ENCODE data around the gene INAFM2. TPM values are rescaled to one million over a fixed set of nuclear protein-coding genes. Genes with fewer than 3 reads are reported as not detected.
A peak's percentile ranks its signal among the peaks of the same experiment; 100 is the strongest.

The INAFM2 gene
- total RNA-seq, 6 donors from 2014 or later, result 15.7 to 36.2 (median 25.6) TPM

- no peak for DNase-seq
- H3K27me3 ChIP-seq, result peaks cover 1 to 48% (median 30%) of the 10 kb centered on the region in 4 donors
- no peak overlapping the region for H3K27ac ChIP-seq
- H3K9me3 ChIP-seq, result no peaks in the 10 kb centered on the region
- H3K36me3 ChIP-seq, result no peaks in the 10 kb centered on the region
- no peak for ATAC-seq (ENCODE audit: low FRiP score in 2 of 2)
- WGBS, 2 donors, result 55 to 63% methylated on average over 24 to 29 of the region's 30 CpGs
- TF ChIP-seq POLR2AphosphoS5 (IDR thresholded peaks at IDR 0.05), result no peak
- TF ChIP-seq CTCF (IDR thresholded peaks at IDR 0.05), result no peak
- TF ChIP-seq POLR2A (IDR thresholded peaks at IDR 0.05), result no peak
- no peak for TF ChIP-seq EP300 (IDR thresholded peaks at IDR 0.05)
- peaks cover 29 to 43% (median 40%) of the 10 kb centered on the region in 4 donors for H3K4me1 ChIP-seq
- no peak overlapping the region for H3K4me3 ChIP-seq
Observed at GRCh38 chr15:40280260-40281056, 43.0 kb upstream of the INAFM2 start.

GRCh38 chr15:40281057-40281800, 42.3 kb upstream of the INAFM2 start:
- H3K27me3 ChIP-seq, result peaks cover 1 to 48% (median 30%) of the 10 kb centered on the region in 4 donors
- peak in 1 of 2 donors; percentile 73 for DNase-seq
- no peaks in the 10 kb centered on the region for H3K36me3 ChIP-seq
- no peaks in the 10 kb centered on the region for H3K9me3 ChIP-seq
- WGBS, 2 donors, result 61 to 63% methylated on average over 22 to 25 of the region's 43 CpGs
- peaks cover 31 to 45% (median 43%) of the 10 kb centered on the region in 4 donors for H3K4me1 ChIP-seq
- peak overlapping the region in 3 of 4 donors; percentile 41 to 56 (median 54) for H3K4me3 ChIP-seq
- no peak for ATAC-seq (ENCODE audit: low FRiP score in 2 of 2)
- no peak for TF ChIP-seq EP300 (IDR thresholded peaks at IDR 0.05)
- no peak for TF ChIP-seq POLR2A (IDR thresholded peaks at IDR 0.05)
- TF ChIP-seq POLR2AphosphoS5 (IDR thresholded peaks at IDR 0.05), result no peak
- no peak for TF ChIP-seq CTCF (IDR thresholded peaks at IDR 0.05)
- no peak overlapping the region for H3K27ac ChIP-seq

- DNase-seq (no peak), ATAC-seq (ENCODE audit: low FRiP score in 2 of 2) (no peak)
- 5% methylated on average over 11 of the region's 51 CpGs; no CpG with 5 or more reads in 1 of the 2 donors for WGBS, 2 donors
- peaks cover 1 to 48% (median 30%) of the 10 kb centered on the region in 4 donors for H3K27me3 ChIP-seq
- TF ChIP-seq EP300 (IDR thresholded peaks at IDR 0.05) (no peak), POLR2A (IDR thresholded peaks at IDR 0.05) (no peak), CTCF (IDR thresholded peaks at IDR 0.05) (no peak), POLR2AphosphoS5 (IDR thresholded peaks at IDR 0.05) (no peak)
- no peaks in the 10 kb centered on the region for H3K36me3 ChIP-seq
- H3K9me3 ChIP-seq, result no peaks in the 10 kb centered on the region
- H3K27ac ChIP-seq, result no peak overlapping the region
- peaks cover 31 to 45% (median 43%) of the 10 kb centered on the region in 4 donors for H3K4me1 ChIP-seq
- peak overlapping the region in 3 of 4 donors; percentile 41 to 56 (median 54) for H3K4me3 ChIP-seq
Observed at GRCh38 chr15:40281801-40282146, 41.7 kb upstream of the INAFM2 start.

GRCh38 chr15:40282147-40282868, 41.2 kb upstream of the INAFM2 start:
- TF ChIP-seq POLR2A (IDR thresholded peaks at IDR 0.05), result no peak
- TF ChIP-seq POLR2AphosphoS5 (IDR thresholded peaks at IDR 0.05), result no peak
- TF ChIP-seq CTCF (IDR thresholded peaks at IDR 0.05), result peak in 5 of 6 experiments; percentile 36 to 48 (median 41)
- Histone ChIP-seq H3K27me3 (peaks cover 1 to 48% (median 30%) of the 10 kb centered on the region in 4 donors), H3K4me3 (peak overlapping the region in 3 of 4 donors; percentile 41 to 56 (median 54)), H3K4me1 (peaks cover 31 to 45% (median 43%) of the 10 kb centered on the region in 4 donors), H3K9me3 (no peaks in the 10 kb centered on the region), H3K27ac (no peak overlapping the region), H3K36me3 (no peaks in the 10 kb centered on the region)
- ATAC-seq (ENCODE audit: low FRiP score in 2 of 2) (peak in 1 of 2 donors; percentile 54), DNase-seq (peak; percentile 65 to 92)
- 1% methylated on average over 49 of the region's 92 CpGs; no CpG with 5 or more reads in 1 of the 2 donors for WGBS, 2 donors
